Measurements from ENCODE around the gene CHID1.

CHID1 gene

DNA sequence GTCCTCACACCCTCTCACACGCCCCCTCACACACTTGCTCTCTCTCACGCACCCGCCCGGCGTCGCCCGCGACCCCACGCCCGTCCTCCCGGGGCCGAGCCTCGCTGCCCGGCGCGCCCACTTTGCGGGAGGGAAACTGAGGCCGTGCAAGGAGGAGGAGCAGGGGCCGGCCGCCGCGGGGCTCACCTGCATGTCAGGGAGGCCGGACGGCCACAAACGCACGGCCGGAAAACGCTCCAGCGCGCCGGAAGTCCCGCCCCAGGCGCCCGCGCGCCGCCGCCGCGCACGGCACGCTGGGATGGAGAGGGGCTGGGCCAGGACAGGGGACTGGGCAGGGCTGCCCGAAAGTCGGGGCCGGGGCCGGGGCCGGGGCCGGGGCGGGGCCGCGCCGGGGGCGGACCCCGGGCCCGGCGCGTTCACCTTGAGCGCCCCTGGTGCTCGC lies at the start of gene CHID1:
CHID1 (minus strand) TSS at position 222 of the 442 bp plus-strand sequence. CDS start 5,994 bp downstream, outside the sequence.
- peak; percentile 93 for DNase-seq

DNA sequence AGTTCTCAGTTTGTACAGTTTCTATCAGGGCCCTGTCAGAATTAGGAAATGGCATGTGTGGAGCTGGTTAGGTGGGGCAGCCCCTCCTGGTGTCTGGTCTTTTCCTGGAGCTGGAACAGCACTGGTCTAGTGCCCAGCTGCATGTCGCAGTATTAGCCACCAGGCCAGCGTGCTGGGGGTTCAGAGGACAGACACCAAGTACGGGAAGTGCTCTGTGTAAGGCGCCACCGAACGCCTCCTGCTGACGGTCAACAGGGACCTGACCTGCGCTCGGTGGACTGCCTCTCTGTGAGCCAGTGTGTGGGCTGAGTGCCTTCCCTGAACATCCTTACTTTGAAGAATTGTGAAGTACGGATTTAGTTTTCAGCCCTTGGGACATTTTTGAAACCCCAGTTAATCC lies 49.0 kb upstream of the CHID1 start:
- DNase-seq, result no peak

DNA sequence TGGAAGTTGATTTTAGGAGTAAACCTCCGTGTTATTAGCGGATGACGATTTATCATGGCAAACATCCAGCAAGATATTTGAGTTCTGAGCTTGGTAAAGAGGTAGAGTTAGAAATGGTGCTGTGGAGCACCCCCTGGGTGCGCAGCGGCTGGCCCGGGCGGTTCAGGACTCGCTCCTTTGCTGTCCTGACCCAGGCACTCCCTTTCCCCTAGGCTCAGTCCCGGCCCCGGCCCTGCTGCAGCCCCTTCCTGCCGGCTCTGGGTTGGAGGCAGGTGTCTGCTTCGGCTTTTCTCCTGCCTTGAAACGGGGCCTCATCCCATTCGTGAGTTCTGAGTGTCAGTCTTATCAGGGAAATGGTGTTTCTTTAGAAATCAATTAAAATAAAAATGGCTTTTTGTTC lies 48.4 kb upstream of the CHID1 start:
- DNase-seq, result no peak

DNA sequence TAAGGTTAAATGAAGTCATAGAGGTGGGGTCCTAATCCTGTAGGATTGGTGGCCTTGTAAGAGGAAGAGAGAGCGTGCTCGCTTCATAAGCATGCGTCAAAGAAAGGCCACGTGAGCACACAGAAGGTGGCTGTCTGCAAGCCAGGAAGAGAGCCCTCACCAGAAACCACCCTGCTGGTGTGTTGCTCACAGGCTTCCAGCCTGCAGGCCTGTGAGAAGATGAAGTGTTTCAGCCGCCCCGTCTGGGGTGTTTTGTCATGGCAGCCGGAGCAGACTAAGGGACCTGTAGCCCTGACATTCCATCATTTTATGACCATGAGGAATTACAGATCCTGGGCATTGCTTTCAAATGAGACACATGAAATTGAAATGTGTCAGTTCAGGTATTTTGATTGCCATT lies 47.5 kb upstream of the CHID1 start:
- DNase-seq, result no peak

DNA sequence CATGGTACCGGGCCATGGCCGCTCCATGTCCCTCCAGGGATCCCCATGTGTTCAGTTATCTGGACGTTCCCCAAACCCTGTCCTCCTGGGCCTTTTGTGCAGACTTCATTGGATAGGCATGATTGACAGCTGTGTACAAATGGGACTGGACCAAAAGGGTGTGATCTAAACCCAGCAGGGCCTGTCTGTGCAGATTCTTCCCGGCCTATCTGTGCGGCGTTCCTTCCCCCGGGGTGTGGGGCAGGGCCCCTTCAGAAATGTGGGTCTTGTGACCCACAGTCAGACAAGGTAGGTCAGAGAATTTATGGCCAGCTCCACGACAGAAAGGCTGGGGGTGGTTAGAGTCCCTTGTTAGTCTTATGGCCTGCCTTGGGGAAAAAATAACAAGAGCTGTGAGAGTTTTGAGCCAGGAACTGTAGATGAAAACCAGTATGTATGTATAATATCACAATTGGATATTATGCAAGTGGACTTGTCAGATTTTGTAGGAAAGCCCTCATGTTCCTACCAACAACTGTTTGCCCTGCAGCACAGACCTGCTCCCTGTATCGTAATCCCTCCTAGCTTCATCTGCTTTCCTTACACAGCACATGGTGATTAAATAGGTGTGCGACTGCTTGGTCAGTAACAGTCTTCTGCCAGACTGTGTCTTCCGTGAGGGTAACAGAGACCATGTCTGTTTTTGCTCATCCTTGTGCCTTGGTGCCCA lies 46.8 kb upstream of the CHID1 start:
- no peak for DNase-seq

DNA sequence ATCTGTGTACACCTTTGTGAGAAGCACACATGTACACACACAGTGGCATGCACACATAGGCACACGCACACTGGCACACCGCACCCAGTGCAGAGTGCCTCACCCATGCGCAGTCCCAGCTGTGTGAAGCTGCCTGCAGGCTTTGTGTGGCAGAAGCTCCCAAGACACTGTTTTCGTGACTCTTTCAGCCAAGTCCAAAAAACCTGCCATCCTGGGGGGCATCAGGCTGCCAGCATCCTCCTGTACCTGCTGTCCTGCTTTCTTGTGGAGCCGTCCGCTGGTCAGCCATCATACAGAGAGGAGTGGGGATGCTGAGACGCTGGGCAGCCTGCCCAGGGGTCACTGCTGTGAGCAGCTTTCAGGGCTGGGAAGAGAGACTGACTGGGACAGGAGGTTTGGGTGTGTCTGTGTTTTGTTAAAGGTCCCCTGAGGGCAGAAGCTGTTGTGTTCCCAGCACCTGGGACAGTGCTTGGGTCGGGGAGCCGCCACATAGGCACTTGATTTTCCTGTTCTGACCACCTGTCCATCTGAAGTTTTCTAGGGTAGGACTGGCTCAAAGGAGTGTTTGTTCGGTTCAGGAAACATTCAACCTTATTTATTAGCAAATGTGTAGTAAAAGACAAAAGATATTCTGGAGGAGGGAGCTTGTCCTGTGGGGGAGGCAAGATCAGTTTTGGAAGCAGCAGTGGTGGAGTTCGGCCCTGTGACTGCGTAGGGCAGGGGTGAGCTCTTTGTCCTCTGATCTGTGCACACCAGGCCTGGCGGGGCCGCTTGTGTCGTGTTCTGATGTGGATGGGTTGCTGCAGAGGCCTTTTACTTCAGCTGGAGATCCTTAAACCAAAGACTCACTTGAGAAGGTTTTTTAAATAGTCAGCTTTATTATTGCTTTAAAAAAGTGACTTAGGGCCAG lies 44.8 kb upstream of the CHID1 start:
- peak; percentile 38 for DNase-seq

DNA sequence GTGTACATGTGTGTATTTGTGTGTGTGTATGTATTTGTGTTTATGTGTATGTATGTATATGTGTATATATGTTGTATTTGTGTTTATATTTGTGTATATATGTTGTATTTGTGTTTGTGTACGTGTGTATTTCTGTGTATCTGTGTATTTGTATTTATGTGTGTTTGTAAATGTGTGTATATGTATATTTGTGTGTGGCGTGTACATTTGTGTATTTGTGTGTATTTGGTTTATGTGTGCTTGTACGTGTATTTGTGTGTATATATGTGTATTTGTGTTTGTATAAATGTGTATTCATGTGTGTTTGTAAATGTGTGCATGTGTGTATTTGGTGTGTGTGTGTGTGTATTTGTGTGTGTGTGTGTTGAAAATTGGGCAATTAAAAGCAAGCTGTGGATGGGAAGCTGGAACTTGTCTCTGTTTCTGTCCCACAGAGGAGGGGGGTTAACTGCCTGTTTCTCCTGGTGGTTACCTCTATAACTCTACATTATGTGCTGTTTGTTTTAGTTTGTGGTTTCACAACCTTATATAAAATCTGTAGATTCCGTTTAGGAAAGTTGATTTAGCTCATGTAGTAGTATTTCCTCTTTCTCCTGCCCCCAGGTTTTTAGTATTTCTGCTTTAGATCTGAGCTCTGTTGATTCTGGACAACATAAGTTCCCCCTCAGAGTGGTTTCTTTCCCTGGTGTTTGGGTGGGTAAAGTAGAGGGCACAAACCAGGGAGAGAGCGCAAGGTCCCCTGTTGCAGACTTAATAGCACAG lies 44.0 kb upstream of the CHID1 start:
- DNase-seq, result no peak

DNA sequence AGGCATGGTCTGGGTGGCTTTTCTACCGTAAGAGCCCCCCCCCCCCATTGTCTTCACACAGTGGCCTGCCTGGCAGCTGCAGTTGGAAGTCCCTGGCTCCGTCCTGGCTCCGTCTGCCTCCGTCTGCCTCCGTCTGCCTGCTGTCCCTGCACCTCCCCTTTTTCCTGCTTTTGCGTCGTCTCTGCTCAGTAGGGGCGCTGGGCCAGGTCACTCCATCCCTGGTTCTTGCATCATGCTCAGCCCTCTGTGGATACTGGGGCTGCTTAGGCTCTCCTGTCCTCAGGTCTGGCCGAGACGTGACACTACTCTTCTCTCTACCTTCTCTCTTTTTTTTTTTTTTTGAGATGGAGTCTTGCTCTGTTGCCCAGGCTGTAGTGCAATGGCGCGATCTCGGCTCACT lies 42.9 kb upstream of the CHID1 start:
- DNase-seq, result no peak

DNA sequence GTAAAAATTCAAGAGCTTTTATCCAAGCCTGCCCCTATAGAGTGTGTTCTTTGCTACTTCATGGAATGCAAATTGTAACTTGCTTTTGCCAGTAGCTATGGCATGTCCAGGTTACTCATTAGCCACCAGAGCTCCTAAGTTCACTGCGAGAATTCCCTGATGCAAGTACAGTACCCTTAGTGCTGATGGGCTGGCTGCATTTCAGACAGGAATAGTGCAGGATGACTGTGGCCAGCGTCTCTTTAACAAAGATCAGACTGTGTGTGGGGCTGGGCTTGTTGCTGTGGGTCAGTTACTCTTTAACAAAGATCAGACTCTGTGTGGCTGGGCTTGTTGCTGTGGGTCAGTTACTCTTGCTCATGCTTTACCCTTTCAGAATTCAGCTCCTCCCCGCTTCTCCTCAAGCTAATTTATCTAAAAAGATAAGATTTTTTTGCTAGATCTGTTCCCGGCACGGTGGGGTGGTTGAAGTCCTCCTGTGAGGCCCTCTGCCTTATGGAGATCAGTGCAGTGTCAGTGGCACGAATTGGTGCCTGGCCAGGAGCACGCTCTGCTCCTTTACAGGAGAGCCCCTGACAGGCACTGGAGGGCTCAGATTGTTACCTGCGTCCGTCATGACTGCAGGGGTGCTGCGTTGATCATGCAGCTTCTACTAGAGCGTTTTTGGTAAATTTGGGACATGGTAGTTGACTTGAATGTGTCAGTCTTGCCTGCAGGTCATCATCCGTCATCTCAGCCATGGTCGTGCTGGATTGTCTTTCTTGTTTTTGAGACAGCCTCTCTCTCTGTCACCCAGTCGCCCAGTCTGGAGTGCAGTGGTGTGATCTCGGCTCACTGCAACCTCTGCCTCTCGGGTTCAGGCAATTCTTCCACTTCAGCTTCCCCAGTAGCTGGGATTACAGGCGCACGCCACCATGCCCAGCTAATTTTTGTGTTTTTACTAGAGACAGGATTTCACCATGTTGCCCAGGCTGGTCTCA lies 42.1 kb upstream of the CHID1 start:
- DNase-seq, result no peak

DNA sequence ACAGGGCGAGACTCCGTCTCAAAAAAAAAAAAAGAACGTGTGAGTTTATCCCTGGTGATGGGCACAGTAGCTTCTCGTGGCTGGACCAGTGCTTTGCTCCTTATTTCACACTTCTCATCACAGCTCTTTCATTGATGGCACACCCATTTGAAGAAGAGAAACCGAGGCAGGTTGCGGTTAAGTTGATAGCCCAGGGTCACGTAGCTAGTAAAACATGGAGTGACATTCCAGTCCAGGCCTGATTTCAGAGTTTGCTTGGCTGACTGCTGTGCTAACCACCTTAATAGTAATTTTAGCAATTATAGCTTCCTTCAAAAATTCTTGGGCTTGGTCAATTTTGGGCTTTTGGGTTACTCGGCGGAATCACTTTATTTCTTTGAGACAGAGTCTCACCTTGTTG lies 40.9 kb upstream of the CHID1 start:
- no peak for DNase-seq

DNA sequence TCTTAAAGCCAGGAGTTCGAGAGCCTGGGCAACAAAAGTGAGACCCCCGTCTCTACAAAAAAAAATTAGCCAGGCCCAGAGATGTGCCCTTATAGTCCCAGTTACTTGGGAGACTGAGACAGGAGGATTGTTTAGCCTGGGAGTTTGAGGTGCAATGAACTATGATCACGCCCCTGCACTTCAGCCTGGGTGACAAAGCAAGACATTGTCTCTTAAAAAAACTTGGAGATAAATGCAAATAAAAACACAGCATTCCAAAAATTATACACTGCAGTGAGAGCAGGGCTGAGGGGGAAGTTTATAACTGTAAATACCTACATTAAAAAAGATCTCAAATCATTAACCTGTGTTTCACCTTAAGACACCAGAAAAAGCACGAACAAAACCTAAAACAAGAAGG lies 37.1 kb upstream of the CHID1 start:
- DNase-seq, result no peak

DNA sequence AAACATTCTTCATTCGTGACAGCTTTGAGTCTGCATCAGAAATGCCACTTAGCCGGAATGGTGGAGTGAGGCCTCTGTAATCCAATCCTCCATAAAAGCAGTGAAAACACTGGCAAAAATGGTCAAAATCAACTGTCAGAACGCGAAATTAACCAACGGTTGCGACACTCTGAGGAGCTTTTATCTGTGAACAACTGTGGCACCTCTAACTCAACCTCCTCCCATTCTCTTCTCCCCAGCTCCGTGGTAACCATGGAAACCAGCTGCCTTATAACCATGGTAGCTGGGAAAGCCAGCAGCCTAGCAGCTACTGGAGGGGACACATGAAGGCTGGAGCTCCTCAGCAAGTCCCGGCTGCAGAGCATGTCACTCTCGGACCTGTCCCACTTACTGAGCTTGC lies 35.4 kb upstream of the CHID1 start:
- DNase-seq, result no peak

DNA sequence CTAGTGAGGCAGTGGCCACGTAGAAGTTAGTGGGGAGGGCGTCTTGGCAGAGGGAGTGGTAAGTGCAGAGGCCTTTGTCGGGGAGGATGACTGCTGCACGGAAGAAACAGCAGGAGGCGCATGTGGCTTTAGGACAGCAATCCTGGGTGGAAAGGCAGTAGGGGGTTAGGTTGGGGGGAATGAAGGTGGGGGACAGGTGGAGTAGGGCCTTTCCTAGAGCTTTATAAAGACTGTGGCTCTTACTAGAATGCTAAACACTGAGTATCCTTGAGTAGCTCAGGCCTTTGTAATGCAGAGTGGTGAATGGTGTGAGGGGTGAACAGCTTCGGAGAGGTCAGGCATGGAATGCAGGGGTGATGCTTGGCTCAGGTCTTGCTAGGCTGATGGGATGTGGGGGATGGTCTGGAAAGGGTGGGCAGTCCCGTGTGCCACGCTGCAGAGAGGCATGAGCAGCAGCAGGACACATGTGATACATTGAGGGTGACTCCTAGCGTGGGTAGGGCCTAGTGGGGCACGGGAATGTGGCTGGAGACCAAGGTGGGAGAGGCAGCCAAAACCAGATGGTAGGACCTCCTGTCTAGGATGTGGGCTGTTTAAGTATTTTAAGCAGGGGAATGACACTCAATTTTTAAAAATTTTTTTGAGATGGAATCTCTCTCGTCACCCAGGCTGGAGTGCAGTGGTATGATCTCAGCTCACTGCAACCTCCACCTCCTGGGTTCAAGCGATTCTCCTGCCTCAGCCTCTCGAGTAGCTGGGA lies 34.3 kb upstream of the CHID1 start:
- DNase-seq, result no peak

DNA sequence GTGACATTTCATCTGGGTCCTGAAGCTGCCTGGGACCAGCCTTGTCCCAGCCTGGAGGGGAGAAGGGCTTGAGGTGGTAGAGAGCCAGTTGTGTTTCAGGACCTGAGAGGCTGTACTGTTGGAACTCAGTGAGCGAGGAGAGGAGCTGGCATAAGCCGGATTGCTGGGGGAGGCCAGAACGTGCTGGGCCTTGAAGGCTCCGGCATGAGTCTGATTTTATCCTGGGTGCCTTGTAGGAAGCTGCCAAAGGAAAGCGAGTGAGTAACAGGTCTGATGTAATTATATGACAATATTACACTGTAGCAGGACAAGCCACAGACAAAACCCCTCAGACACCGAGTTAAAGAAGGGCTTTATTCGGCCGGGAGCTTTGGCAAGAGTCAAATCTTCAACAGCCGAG lies 32.2 kb upstream of the CHID1 start:
- no peak for DNase-seq

DNA sequence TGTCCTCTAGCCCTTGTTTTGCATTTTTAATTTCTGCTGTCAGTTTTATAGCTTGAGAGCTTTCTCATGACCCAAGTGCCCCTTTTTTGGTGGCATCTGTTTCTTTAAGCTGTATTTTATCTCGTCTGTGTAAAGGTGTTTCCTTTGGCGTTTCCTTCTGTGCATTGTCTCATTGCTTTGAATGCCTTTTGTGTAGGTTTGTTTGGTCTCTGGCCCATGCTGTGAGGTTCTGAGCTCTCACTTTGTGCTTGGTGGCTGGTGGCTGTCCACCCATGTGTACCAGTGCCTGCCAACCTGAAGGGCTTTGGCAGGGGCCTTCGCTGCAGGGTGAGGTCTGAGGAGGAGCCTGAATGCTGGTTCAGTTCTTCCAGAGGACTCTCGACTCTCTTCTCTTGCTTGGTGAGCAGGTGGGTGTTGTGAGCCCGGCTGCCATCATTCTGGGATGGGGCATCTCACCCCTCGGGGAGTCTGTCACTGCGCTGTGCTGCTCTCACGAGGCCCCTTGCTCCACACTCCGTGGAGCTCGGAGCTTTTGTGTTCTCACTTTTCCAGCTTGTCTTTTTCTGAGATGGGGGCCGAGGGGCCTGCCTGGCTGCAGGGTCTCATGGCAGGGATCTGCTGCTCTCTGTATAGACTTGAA lies 30.0 kb upstream of the CHID1 start:
- DNase-seq, result no peak

DNA sequence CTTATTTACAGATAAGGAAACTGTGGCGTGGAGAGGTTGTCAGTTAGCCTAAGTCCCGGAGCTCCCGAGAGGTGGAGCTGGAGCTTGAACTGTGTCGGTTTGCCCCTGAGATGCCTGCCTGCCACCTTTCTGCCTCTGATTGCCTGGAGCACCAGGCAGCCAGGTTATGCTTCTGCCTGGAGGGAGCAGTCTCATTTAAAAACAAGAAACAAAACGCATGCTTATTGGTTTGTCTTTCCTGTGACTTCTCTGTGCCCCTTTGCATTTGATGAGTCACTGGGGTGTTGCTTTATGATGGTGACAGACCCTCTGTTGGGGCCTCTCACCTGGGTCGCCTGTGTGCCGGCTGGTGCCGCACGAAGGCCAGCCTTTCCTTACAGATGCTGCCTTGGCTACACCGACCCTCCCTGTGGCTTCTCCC lies 27.2 kb upstream of the CHID1 start:
- DNase-seq, result no peak

DNA sequence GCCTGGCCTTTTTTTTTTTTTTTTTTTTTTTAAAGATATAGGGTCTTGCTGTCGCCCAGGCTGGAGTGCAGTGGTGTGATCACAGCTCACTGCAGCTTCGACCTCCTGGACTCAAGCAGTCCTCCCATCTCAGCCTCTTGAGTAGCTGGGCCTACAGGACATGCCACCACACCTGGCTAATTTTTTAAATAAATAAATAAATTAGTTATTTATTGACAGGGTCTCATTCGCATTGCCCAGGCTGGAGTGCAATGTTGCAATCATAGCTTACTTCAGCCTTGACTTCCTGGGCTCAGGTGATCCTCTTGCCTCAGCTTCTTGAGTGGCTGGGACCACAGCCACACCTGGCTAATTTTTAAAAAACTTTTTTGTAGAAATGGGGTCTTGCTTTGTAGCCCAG lies 25.6 kb upstream of the CHID1 start:
- no peak for DNase-seq

DNA sequence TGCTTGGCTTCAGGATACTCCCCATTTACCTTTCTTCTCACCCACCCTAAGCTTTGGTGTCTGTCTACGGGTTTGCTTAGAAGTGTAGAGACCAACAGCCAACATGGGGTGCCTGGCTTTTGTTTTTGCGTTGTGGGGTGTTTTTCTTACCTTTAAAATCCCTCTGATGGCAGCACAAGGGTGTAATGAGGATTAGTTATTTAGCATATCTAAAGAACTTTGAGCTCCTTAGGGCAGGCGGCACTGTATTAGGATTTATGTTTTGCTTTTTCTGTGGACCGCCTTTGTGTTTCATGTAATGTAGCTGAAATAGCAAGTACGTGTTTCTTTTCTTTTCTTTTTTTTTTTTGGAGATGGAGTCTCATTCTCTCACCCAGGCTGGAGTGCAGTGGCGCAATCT lies 23.9 kb upstream of the CHID1 start:
- no peak for DNase-seq

DNA sequence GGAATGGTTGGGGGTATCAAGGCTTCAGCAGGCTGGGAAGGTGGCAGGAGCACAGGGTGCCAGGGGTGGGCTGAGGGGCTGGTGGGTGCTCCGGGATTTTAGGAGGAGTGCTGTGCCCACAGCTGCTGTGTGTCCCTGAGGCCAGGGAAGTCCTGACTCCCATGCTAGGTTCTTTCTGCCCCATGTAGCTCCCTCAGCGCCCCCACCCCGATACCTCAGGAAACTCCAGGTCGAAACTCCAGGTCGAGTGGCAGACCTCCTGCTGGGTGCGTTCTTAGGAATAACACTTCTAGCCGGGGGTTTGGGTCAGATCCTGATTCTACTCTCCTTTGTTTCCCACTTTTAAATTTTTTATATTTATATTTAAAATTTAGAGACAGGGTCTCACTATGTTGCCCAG lies 23.3 kb upstream of the CHID1 start:
- DNase-seq, result no peak

DNA sequence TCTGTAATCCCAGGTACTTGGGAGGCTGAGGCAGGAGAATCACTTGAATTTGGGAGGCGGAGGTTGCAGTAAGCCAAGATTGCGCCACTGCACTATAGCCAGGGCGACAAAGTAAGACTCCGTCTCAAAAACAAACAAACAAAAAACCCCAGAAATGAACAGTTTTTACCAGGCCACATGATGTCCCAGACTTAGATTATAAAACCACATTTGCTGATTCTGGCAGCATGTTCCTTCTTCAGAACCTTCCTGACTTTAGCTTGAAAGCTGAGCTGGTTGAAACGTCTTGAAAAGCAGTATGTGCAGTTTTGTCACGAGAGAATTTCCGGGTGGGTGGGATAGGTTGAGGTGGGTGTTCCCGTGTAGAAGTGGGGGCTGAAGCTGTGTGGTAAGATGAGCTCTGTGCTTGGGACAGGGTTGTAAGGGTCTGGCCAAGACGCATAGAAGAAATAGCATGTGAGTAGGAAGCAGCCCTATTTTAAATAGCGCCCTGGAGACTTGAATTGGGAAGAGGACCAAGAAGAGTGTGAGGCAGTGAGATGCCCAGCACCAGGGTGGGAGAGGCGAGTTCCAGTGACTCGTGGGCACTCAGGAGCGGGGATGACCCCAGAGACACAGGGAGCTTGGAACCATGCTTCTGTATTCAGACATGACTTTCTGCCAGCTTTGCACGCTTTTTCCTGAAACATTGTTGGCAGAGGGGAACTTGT lies 22.7 kb upstream of the CHID1 start:
- DNase-seq, result peak; percentile 77

Data from right hindlimb (tissue), 1 donor.